Stimulated activated CD4-positive, alpha-beta T cell treated with anti-CD3 and anti-CD28 coated beads, Interleukin-1b, Interleukin-23, amount 100 ng/mL, for 24 hours (primary cell): ENCODE measurements around the gene KPNA3.

Experiments
- DNase-seq, 4 experiments: peaks; one replicate each; pipeline ENCODE4 v3.0.0-alpha.2; 2020; ENCODE audit warnings: low read depth in 4 of 4, low spot score in 1 of 4

KPNA3 gene

GRCh38 chr13:49683489-49683888 is 109.0 kb downstream of the KPNA3 start:
- no peak for DNase-seq

GRCh38 chr13:49681842-49682435 is 110.5 kb downstream of the KPNA3 start:
- no peak for DNase-seq

- DNase-seq: no peak
Measured at GRCh38 chr13:49679246-49679645, 113.2 kb downstream of the KPNA3 start.

GRCh38 chr13:49678191-49678914 is 114.1 kb downstream of the KPNA3 start:
- DNase-seq: no peak

- no peak for DNase-seq
Measured at GRCh38 chr13:49676581-49677298, 115.7 kb downstream of the KPNA3 start.

GRCh38 chr13:49670828-49671227 is 121.7 kb downstream of the KPNA3 start:
- no peak for DNase-seq

- no peak for DNase-seq
Measured at GRCh38 chr13:49669735-49670309, 122.7 kb downstream of the KPNA3 start.

- no peak for DNase-seq
Measured at GRCh38 chr13:49667773-49668172, 124.7 kb downstream of the KPNA3 start.

- no peak for DNase-seq
Measured at GRCh38 chr13:49664606-49665005, 127.9 kb downstream of the KPNA3 start.

- DNase-seq: no peak
Measured at GRCh38 chr13:49657241-49657641, 135.2 kb downstream of the KPNA3 start.

GRCh38 chr13:49655906-49656305 is 136.6 kb downstream of the KPNA3 start:
- no peak for DNase-seq

- no peak for DNase-seq
Measured at GRCh38 chr13:49654011-49654410, 138.5 kb downstream of the KPNA3 start.

GRCh38 chr13:49653478-49653877 is 139.0 kb downstream of the KPNA3 start:
- no peak for DNase-seq

- no peak for DNase-seq
Measured at GRCh38 chr13:49652355-49653305, 139.9 kb downstream of the KPNA3 start.

GRCh38 chr13:49651570-49652354 is 140.7 kb downstream of the KPNA3 start:
- DNase-seq: no peak

- no peak for DNase-seq
Measured at GRCh38 chr13:49649963-49650312, 142.5 kb downstream of the KPNA3 start.
